Loucy (cell line): Measurements from ENCODE around the gene C5orf52.

Experiments used
- H2AFZ ChIP-seq: fragments of 200-600 bp; sonication (generic); 2 replicates; pipeline ENCODE4 v1.6.0; 2016; ENCODE audit warnings: antibody characterized with exemption, mild to moderate bottlenecking, low read length, moderate library complexity
- H3F3A ChIP-seq: fragments of 200-600 bp; 2 replicates; pipeline ENCODE4 v1.6.0; 2016; ENCODE audit warnings: antibody characterized with exemption, low read depth, mild to moderate bottlenecking
- H3K27me3 ChIP-seq: fragments of 200-600 bp; sonication (generic); 2 replicates; pipeline ENCODE4 v1.6.1; 2014; ENCODE audit warnings: low read length, mild to moderate bottlenecking; ENCODE audit not compliant: insufficient read depth, poor library complexity, severe bottlenecking
- H3K36me3 ChIP-seq: fragments of 200-600 bp; sonication (generic); 2 replicates; pipeline ENCODE4 v1.6.1; 2016; ENCODE audit warnings: low read length; ENCODE audit not compliant: insufficient read depth
- H3K4me1 ChIP-seq: fragments of 200-600 bp; sonication (generic); 2 replicates; pipeline ENCODE4 v1.5.1; 2014; ENCODE audit warnings: low read length, mild to moderate bottlenecking; ENCODE audit not compliant: insufficient read depth, poor library complexity, severe bottlenecking
- H3K4me2 ChIP-seq: fragments of 200-600 bp; sonication (generic); 2 replicates; pipeline ENCODE4 v1.6.0; 2014; ENCODE audit warnings: antibody characterized with exemption, low read length, low read depth, mild to moderate bottlenecking; ENCODE audit not compliant: poor library complexity, severe bottlenecking
- H3K4me3 ChIP-seq: fragments of 200-600 bp; sonication (generic); 2 replicates; pipeline ENCODE4 v1.5.1; 2014; ENCODE audit warnings: low read length, mild to moderate bottlenecking, mixed read lengths; ENCODE audit not compliant: poor library complexity, severe bottlenecking
- H3K79me2 ChIP-seq: fragments of 200-600 bp; sonication (generic); 2 replicates; pipeline ENCODE4 v1.6.1; 2014; ENCODE audit warnings: low read length; ENCODE audit not compliant: insufficient read depth
- H3K9ac ChIP-seq: fragments of 200-600 bp; sonication (generic); 2 replicates; pipeline ENCODE4 v1.6.0; 2014; ENCODE audit warnings: mild to moderate bottlenecking, low read depth, low read length, moderate library complexity; ENCODE audit not compliant: poor library complexity, severe bottlenecking
- H3K9me2 ChIP-seq: fragments of 200-600 bp; sonication (generic); replicated peaks from 2 replicates; pipeline ENCODE4 v1.6.1; 2016; ENCODE audit warnings: low read depth, low read length, mixed read lengths
- H3K9me3 ChIP-seq: fragments of 200-600 bp; sonication (generic); 2 replicates; pipeline ENCODE4 v1.6.1; 2014; ENCODE audit warnings: mild to moderate bottlenecking, antibody characterized with exemption, low read length, low read depth; ENCODE audit not compliant: insufficient read depth
- H4K20me1 ChIP-seq: fragments of 200-600 bp; sonication (generic); 2 replicates; pipeline ENCODE4 v1.6.0; 2014; ENCODE audit warnings: antibody characterized with exemption, low read length, mild to moderate bottlenecking; ENCODE audit not compliant: insufficient read depth, poor library complexity, severe bottlenecking
- CTCF ChIP-seq: fragments of 200-600 bp; sonication (generic); conservative IDR thresholded peaks from 2 replicates; pipeline ENCODE4 v1.5.1; 2014; ENCODE audit warnings: mild to moderate bottlenecking, antibody characterized with exemption, low read length
- EZH2phosphoT487 ChIP-seq: fragments of 200-600 bp; IDR thresholded peaks from 2 replicates; pipeline ENCODE4 v1.6.1; 2018; ENCODE audit warnings: antibody characterized with exemption, mild to moderate bottlenecking, moderate library complexity, borderline replicate concordance

Gene C5orf52

GRCh38 chr5:157630341-157630740, 41.0 kb upstream of the C5orf52 start:
- Histone ChIP-seq H2AFZ (no peak overlapping the region), H3K4me1 (no peaks in the 10 kb centered on the region), H3K36me3 (no peaks in the 10 kb centered on the region), H3K9me3 (peaks cover 3% of the 10 kb centered on the region; the same call in 1 of the 2 replicates), H3K27me3 (no peaks in the 10 kb centered on the region), H3K9me2 (no peaks in the 10 kb centered on the region), H3K79me2 (no peaks in the 10 kb centered on the region), H3K4me2 (no peak overlapping the region), H3K4me3 (no peak overlapping the region), H3F3A (no peaks in the 10 kb centered on the region), H3K9ac (no peak overlapping the region), H4K20me1 (no peaks in the 10 kb centered on the region)
- TF ChIP-seq CTCF: no peak

- Histone ChIP-seq H4K20me1 (no peaks in the 10 kb centered on the region), H3K27me3 (no peaks in the 10 kb centered on the region), H3K4me1 (no peaks in the 10 kb centered on the region), H2AFZ (no peak overlapping the region), H3K9me3 (no peaks in the 10 kb centered on the region), H3K79me2 (no peaks in the 10 kb centered on the region), H3K9ac (no peak overlapping the region), H3K4me2 (no peak overlapping the region), H3K36me3 (no peaks in the 10 kb centered on the region), H3K4me3 (no peak overlapping the region), H3F3A (no peaks in the 10 kb centered on the region), H3K9me2 (no peaks in the 10 kb centered on the region)
- TF ChIP-seq CTCF (no peak), EZH2phosphoT487 (no peak)
Observed at GRCh38 chr5:157640406-157641066, 30.8 kb upstream of the C5orf52 start.

- no peak overlapping the region for H3K4me3 ChIP-seq
- H3K36me3 ChIP-seq: no peaks in the 10 kb centered on the region
- H4K20me1 ChIP-seq: no peaks in the 10 kb centered on the region
- no peaks in the 10 kb centered on the region for H3K79me2 ChIP-seq
- H3K4me2 ChIP-seq: no peak overlapping the region
- no peaks in the 10 kb centered on the region for H3K9me2 ChIP-seq
- H3F3A ChIP-seq: no peaks in the 10 kb centered on the region
- H3K4me1 ChIP-seq: no peaks in the 10 kb centered on the region
- H3K9me3 ChIP-seq: no peaks in the 10 kb centered on the region
- no peak overlapping the region for H2AFZ ChIP-seq
- H3K9ac ChIP-seq: no peak overlapping the region
- no peak for TF ChIP-seq EZH2phosphoT487
- TF ChIP-seq CTCF: no peak
- H3K27me3 ChIP-seq: no peaks in the 10 kb centered on the region
Observed at GRCh38 chr5:157648275-157648990, 22.9 kb upstream of the C5orf52 start.
